ENCODE data around the gene IGDCC3.

Gene IGDCC3

GRCh38 chr15:65285291-65286068 is 92.3 kb downstream of the IGDCC3 start:
- DNase-seq = no peak

- DNase-seq = no peak
These were observed 99.3 kb downstream of the IGDCC3 start for GRCh38 chr15:65278480-65278879.

All from GDM1 (cell line).